DMS53 (cell line): ENCODE data around the gene ELL2.
"Not testable (repeated sequence)": the region's sequence is repeated elsewhere in the genome, so short reads cannot be mapped to it uniquely, and the experiment has no call there.

Experiments
- DNase-seq: peaks from one replicate; lab custom pipeline; 2025; lab: John Stamatoyannopoulos, UW

ELL2 gene

GRCh38 chr5:95930141-95930930 lies 31.3 kb downstream of the ELL2 start:
- no peak for DNase-seq

GRCh38 chr5:95928724-95929253 lies 32.9 kb downstream of the ELL2 start:
- no peak for DNase-seq

- no peak for DNase-seq
These were observed 33.5 kb downstream of the ELL2 start for GRCh38 chr5:95927927-95928723.

- DNase-seq, result not testable (repeated sequence)
These were observed 34.4 kb downstream of the ELL2 start for GRCh38 chr5:95927300-95927699.

DNA sequence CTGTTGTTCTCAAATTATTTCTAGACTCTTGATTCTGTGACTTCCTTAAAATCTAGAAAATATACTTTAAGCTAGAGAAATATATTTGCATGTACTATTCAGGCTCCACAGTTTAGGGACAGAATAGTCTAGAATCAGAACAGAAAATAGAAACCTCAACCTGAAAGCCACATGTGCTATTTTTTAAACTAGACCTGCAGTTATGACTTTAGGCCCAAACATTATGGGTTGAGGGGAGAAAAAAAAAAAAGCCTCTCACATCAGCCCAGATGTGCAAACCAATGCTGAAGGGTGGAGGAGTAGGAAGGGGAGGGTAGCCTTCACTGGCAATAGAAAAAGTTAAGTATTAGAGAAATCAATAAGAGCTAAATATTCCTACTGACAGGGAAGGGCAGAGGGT lies 35.7 kb downstream of the ELL2 start:
- DNase-seq, result no peak

- DNase-seq, result peak; percentile 80
These were observed 36.3 kb downstream of the ELL2 start for GRCh38 chr5:95925378-95925744.

DNA sequence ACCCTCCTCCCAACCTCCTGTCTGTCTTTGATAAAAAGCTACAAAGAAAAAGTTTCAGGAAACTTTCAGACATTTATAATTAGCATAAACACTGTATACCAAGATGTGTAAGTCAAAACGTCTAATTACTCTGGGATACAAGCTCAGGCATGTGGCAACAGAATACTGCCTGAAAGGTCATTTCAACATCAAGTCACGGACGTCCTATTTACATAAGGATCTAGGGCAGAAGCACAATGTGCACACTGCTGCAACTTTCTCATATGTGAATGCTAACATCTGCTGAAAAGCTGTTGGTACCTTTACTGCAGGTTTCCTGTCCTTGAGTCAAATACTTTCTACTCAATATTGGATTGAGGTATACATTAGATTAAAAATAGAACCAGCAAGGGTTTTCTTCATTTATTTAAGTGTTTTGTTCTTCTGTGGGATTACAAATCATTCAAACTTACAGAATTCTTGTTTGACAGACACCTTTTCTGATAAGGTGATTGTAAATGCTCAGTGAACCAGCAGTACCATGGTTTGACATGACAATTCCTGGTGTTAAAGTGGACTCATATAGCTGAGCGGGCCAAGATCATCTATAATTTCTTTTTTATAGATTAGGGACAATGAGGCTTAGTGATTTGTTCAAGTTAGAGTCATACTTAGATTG lies 36.8 kb downstream of the ELL2 start:
- peak; percentile 82 for DNase-seq

GRCh38 chr5:95923918-95924544 lies 37.6 kb downstream of the ELL2 start:
- peak; percentile 9 for DNase-seq

DNA sequence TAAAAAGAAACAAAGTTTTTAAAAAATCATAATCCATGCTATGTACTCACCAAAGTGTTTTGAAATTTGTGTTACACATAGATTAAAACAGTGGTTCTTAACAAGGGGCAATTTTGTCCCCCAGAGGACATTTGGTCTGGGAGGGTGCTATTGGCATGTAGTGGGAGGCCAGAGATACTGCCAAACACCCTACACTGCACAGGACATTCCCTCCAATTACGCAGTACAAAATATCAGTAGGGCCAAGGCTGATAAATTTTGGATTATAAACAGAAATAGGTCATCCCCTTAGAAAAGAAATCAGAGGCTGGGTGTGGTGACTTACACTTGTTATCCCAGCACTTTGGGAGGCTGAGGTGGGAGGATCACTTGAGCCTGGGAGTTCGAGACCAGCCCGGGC lies 38.9 kb downstream of the ELL2 start:
- DNase-seq, result no peak

GRCh38 chr5:95921501-95921900 lies 40.1 kb downstream of the ELL2 start:
- no peak for DNase-seq

DNA sequence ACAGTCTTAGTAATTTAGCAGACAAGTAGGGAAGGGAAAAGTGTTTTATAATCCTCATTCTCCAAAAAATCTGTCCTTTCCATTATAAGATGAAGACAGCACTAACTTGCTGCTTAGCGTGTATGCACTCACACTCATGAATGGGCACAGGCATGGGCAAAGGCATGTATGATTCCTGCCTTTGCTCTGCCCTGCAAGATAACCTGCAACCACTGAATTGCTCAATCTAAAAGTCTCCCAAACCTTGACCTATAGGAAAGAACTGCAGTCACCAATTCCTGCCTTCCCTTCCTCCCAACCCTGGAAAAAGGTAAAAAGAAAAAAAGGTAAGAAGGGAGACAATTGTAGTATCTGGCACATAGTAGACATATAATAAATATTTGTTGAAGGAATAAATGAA lies 40.8 kb downstream of the ELL2 start:
- DNase-seq, result no peak

DNA sequence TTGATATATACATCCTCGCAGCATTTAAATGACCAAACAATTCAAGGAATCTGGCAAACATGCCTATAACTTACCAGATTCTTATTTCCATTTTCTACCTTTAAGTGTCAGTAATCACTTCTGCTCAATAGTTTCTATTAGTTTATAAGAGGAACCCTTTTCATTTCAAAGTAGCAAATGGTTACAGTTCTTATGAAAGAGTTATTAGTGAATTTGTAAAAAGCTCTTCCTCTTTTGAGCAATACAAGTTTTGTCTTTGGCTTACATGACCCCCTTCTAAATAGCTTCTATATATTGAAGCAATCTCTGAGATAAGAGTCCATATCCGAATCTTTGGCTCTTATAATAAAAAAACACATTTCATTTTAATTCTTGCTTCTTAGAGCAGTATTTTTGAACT lies 42.0 kb downstream of the ELL2 start:
- no peak for DNase-seq

DNA sequence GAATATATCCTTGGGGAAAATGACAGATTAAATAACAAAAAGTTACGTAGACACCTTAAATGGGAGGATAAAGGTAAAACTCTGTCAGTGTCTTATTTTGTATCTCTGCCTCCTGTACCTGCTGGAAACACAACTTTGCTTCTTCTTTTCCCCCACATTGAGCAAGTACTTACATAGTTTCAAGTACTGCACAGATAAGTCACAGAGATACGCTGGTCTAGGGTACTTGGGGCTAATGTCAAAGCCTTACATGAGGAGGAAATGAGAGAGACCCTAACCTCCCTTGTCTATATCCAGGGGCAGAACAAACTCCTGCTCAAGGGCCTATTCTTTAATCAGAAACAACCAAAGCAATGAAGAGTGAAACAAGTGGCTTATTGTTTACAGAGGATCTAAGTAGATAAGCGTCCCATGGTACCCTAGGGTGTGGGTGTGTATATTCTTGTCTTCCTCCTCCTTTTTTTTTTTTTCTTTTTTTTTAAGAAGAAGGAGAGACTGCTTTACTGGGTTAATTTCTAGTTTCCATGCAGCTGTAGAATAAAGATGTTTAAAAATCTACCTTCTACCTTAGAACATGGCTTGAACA lies 43.1 kb downstream of the ELL2 start:
- DNase-seq, result peak; percentile 10

GRCh38 chr5:95917207-95917606 lies 44.4 kb downstream of the ELL2 start:
- DNase-seq, result no peak

DNA sequence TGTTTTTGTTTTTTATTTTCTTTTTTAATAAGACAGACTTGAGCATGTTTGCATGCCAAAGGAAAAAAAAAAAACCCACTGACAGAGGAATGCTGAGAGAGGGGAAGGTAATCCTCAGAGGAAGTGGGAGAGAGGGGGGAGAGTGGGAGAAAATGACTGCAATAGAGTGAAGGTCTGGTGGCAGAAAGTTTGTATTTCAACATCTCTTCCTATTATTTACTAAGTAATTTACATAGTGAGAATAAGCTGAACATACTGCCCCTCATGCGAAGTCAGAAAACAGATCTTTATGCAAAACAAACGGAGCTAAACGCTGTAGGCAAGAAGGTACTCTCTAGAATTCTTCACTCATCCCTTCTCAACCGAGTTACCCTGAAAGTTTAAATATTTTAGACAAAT lies 45.0 kb downstream of the ELL2 start:
- no peak for DNase-seq

- DNase-seq, result no peak
These were observed 45.5 kb downstream of the ELL2 start for GRCh38 chr5:95915999-95916686.

DNA sequence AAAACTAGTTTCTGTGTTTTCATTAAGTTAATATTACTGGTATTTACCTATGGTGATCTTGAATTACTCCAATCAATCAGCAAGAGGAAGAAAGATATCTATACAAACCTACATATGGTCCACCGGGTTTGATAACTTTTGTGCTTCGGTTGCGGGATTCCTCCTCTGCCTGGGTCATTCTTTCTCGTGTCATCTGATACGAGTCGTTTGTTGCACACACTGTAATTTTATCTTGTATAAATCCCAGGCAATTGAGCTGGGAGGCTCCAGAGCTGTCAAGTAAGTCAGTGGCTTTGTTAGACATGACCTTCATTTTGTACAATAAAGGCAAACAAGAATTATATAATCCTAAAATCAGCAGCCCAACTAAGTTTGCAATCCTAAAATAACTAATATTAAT lies 48.0 kb downstream of the ELL2 start:
- DNase-seq, result no peak

GRCh38 chr5:95912029-95912428 lies 49.6 kb downstream of the ELL2 start:
- DNase-seq, result no peak

DNA sequence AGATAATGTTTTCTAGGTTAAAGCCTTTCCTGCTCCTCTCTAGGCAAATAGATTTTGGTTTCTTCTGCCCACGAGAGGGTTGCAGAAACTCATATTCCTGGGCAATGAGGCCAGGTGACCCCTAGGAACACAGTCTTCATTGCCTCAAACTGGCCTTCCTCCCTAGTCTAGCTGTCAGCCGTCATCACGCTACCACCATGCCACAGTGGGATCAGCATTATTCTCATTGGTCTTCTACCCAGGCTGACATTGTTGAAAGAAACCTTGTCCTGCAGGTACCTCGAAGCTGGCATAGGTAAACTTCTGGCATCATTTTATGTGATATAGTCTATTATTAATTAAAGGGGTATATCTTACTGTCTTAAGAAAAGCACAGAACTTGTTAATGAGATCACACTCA lies 51.1 kb downstream of the ELL2 start:
- no peak for DNase-seq

DNA sequence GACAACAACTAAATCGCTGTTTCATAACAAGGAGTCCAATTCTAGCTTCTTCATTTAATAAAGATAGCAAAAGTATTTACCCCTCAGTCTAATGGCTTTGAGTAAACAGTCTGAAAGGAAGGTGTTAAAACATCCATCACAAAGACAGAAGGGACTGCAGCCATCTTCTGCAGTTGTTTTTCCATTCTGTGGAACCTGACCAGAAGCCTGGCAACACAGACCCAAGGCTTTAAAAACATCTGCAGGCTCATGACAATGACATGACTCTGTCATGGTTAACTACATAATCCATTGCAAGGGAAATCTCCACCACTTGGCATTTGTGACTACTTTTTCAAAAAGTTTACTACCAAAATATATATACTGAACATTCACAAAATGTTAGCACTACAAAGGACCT lies 51.9 kb downstream of the ELL2 start:
- no peak for DNase-seq

GRCh38 chr5:95908799-95909198 lies 52.9 kb downstream of the ELL2 start:
- no peak for DNase-seq
